ENCODE measurements around the gene GAB3.

GAB3 gene

GRCh38 chrX:154732421-154733065, 18.3 kb downstream of the GAB3 start:
- H3K27me3 ChIP-seq (ENCODE audit: control insufficient read depth, insufficient read depth, low read length, poor library complexity, severe bottlenecking), result no peaks in the 10 kb centered on the region
- no peaks in the 10 kb centered on the region for H3K9me3 ChIP-seq (ENCODE audit: control insufficient read depth, low read length)
- no peaks in the 10 kb centered on the region for H3K36me3 ChIP-seq (ENCODE audit: control insufficient read depth, insufficient read depth, low read length)
- WGBS, 2 experiments, result 70 to 73% methylated on average over 5 of the region's 5 CpGs
- no peak overlapping the region for H3K27ac ChIP-seq (ENCODE audit: insufficient read depth, low read depth, low read length, poor library complexity, severe bottlenecking)
- no peaks in the 10 kb centered on the region for H3K4me1 ChIP-seq (ENCODE audit: control insufficient read depth, insufficient read depth, low read length)
- no peak overlapping the region for H3K4me3 ChIP-seq (ENCODE audit: insufficient read depth, low read depth, low read length)

- Histone ChIP-seq H3K36me3 (ENCODE audit: control insufficient read depth, insufficient read depth, low read length) (no peaks in the 10 kb centered on the region), H3K4me1 (ENCODE audit: control insufficient read depth, insufficient read depth, low read length) (no peaks in the 10 kb centered on the region), H3K9me3 (ENCODE audit: control insufficient read depth, low read length) (no peaks in the 10 kb centered on the region), H3K27ac (ENCODE audit: insufficient read depth, low read depth, low read length, poor library complexity, severe bottlenecking) (no peak overlapping the region), H3K4me3 (ENCODE audit: insufficient read depth, low read depth, low read length) (no peak overlapping the region), H3K27me3 (ENCODE audit: control insufficient read depth, insufficient read depth, low read length, poor library complexity, severe bottlenecking) (no peaks in the 10 kb centered on the region)
- WGBS, 2 experiments, result 93 to 95% methylated on average over 7 of the region's 7 CpGs
These were observed 19.0 kb downstream of the GAB3 start for GRCh38 chrX:154731881-154732280.

- Histone ChIP-seq H3K27ac (ENCODE audit: insufficient read depth, low read depth, low read length, poor library complexity, severe bottlenecking) (no peak overlapping the region), H3K27me3 (ENCODE audit: control insufficient read depth, insufficient read depth, low read length, poor library complexity, severe bottlenecking) (no peaks in the 10 kb centered on the region), H3K36me3 (ENCODE audit: control insufficient read depth, insufficient read depth, low read length) (no peaks in the 10 kb centered on the region), H3K4me3 (ENCODE audit: insufficient read depth, low read depth, low read length) (no peak overlapping the region), H3K4me1 (ENCODE audit: control insufficient read depth, insufficient read depth, low read length) (no peaks in the 10 kb centered on the region), H3K9me3 (ENCODE audit: control insufficient read depth, low read length) (no peaks in the 10 kb centered on the region)
- 94 to 99% methylated on average over 3 to 5 of the region's 5 CpGs for WGBS, 2 experiments
These were observed 19.7 kb downstream of the GAB3 start for GRCh38 chrX:154731184-154731583.

- Histone ChIP-seq H3K27me3 (ENCODE audit: control insufficient read depth, insufficient read depth, low read length, poor library complexity, severe bottlenecking) (no peaks in the 10 kb centered on the region), H3K36me3 (ENCODE audit: control insufficient read depth, insufficient read depth, low read length) (no peaks in the 10 kb centered on the region), H3K9me3 (ENCODE audit: control insufficient read depth, low read length) (no peaks in the 10 kb centered on the region), H3K27ac (ENCODE audit: insufficient read depth, low read depth, low read length, poor library complexity, severe bottlenecking) (no peak overlapping the region), H3K4me1 (ENCODE audit: control insufficient read depth, insufficient read depth, low read length) (no peaks in the 10 kb centered on the region), H3K4me3 (ENCODE audit: insufficient read depth, low read depth, low read length) (no peak overlapping the region)
- 93% methylated on average over 3 to 5 of the region's 6 CpGs for WGBS, 2 experiments
These were observed 20.5 kb downstream of the GAB3 start for GRCh38 chrX:154730253-154730891.

GRCh38 chrX:154729439-154729838, 21.4 kb downstream of the GAB3 start:
- no peak overlapping the region for H3K4me3 ChIP-seq (ENCODE audit: insufficient read depth, low read depth, low read length)
- H3K9me3 ChIP-seq (ENCODE audit: control insufficient read depth, low read length), result no peaks in the 10 kb centered on the region
- H3K36me3 ChIP-seq (ENCODE audit: control insufficient read depth, insufficient read depth, low read length), result no peaks in the 10 kb centered on the region
- H3K27me3 ChIP-seq (ENCODE audit: control insufficient read depth, insufficient read depth, low read length, poor library complexity, severe bottlenecking), result no peaks in the 10 kb centered on the region
- H3K4me1 ChIP-seq (ENCODE audit: control insufficient read depth, insufficient read depth, low read length), result no peaks in the 10 kb centered on the region
- H3K27ac ChIP-seq (ENCODE audit: insufficient read depth, low read depth, low read length, poor library complexity, severe bottlenecking), result no peak overlapping the region
- WGBS, 2 experiments, result 88 to 93% methylated on average over 3 of the region's 3 CpGs

- Histone ChIP-seq H3K27ac (ENCODE audit: insufficient read depth, low read depth, low read length, poor library complexity, severe bottlenecking) (no peak overlapping the region), H3K4me3 (ENCODE audit: insufficient read depth, low read depth, low read length) (no peak overlapping the region), H3K9me3 (ENCODE audit: control insufficient read depth, low read length) (no peaks in the 10 kb centered on the region), H3K36me3 (ENCODE audit: control insufficient read depth, insufficient read depth, low read length) (no peaks in the 10 kb centered on the region), H3K4me1 (ENCODE audit: control insufficient read depth, insufficient read depth, low read length) (no peaks in the 10 kb centered on the region), H3K27me3 (ENCODE audit: control insufficient read depth, insufficient read depth, low read length, poor library complexity, severe bottlenecking) (no peaks in the 10 kb centered on the region)
- 89 to 93% methylated on average over 5 to 7 of the region's 7 CpGs for WGBS, 2 experiments
These were observed 22.3 kb downstream of the GAB3 start for GRCh38 chrX:154728431-154729190.

- H3K4me1 ChIP-seq (ENCODE audit: control insufficient read depth, insufficient read depth, low read length), result no peaks in the 10 kb centered on the region
- no peak overlapping the region for H3K4me3 ChIP-seq (ENCODE audit: insufficient read depth, low read depth, low read length)
- H3K27me3 ChIP-seq (ENCODE audit: control insufficient read depth, insufficient read depth, low read length, poor library complexity, severe bottlenecking), result no peaks in the 10 kb centered on the region
- H3K9me3 ChIP-seq (ENCODE audit: control insufficient read depth, low read length), result no peaks in the 10 kb centered on the region
- WGBS, 2 experiments, result 78 to 79% methylated on average over 3 of the region's 3 CpGs
- H3K27ac ChIP-seq (ENCODE audit: insufficient read depth, low read depth, low read length, poor library complexity, severe bottlenecking), result no peak overlapping the region
- H3K36me3 ChIP-seq (ENCODE audit: control insufficient read depth, insufficient read depth, low read length), result no peaks in the 10 kb centered on the region
These were observed 23.0 kb downstream of the GAB3 start for GRCh38 chrX:154727871-154728270.

- no peak overlapping the region for H3K27ac ChIP-seq (ENCODE audit: insufficient read depth, low read depth, low read length, poor library complexity, severe bottlenecking)
- H3K27me3 ChIP-seq (ENCODE audit: control insufficient read depth, insufficient read depth, low read length, poor library complexity, severe bottlenecking), result no peaks in the 10 kb centered on the region
- H3K36me3 ChIP-seq (ENCODE audit: control insufficient read depth, insufficient read depth, low read length), result no peaks in the 10 kb centered on the region
- 93 to 100% methylated on average over 1 of the region's 1 CpG for WGBS, 2 experiments
- no peak overlapping the region for H3K4me3 ChIP-seq (ENCODE audit: insufficient read depth, low read depth, low read length)
- no peaks in the 10 kb centered on the region for H3K4me1 ChIP-seq (ENCODE audit: control insufficient read depth, insufficient read depth, low read length)
- no peaks in the 10 kb centered on the region for H3K9me3 ChIP-seq (ENCODE audit: control insufficient read depth, low read length)
These were observed 23.5 kb downstream of the GAB3 start for GRCh38 chrX:154727418-154727817.

GRCh38 chrX:154724993-154725756, 25.7 kb downstream of the GAB3 start:
- no peak overlapping the region for H3K4me3 ChIP-seq (ENCODE audit: insufficient read depth, low read depth, low read length)
- no peaks in the 10 kb centered on the region for H3K36me3 ChIP-seq (ENCODE audit: control insufficient read depth, insufficient read depth, low read length)
- no peaks in the 10 kb centered on the region for H3K9me3 ChIP-seq (ENCODE audit: control insufficient read depth, low read length)
- 82 to 88% methylated on average over 2 of the region's 2 CpGs for WGBS, 2 experiments
- H3K4me1 ChIP-seq (ENCODE audit: control insufficient read depth, insufficient read depth, low read length), result no peaks in the 10 kb centered on the region
- H3K27me3 ChIP-seq (ENCODE audit: control insufficient read depth, insufficient read depth, low read length, poor library complexity, severe bottlenecking), result no peaks in the 10 kb centered on the region
- no peak overlapping the region for H3K27ac ChIP-seq (ENCODE audit: insufficient read depth, low read depth, low read length, poor library complexity, severe bottlenecking)

GRCh38 chrX:154721155-154721554, 29.7 kb downstream of the GAB3 start:
- H3K4me3 ChIP-seq (ENCODE audit: insufficient read depth, low read depth, low read length), result no peak overlapping the region
- no peaks in the 10 kb centered on the region for H3K36me3 ChIP-seq (ENCODE audit: control insufficient read depth, insufficient read depth, low read length)
- H3K27me3 ChIP-seq (ENCODE audit: control insufficient read depth, insufficient read depth, low read length, poor library complexity, severe bottlenecking), result no peaks in the 10 kb centered on the region
- WGBS, 2 experiments, result 95% methylated on average over 2 to 3 of the region's 3 CpGs
- no peaks in the 10 kb centered on the region for H3K4me1 ChIP-seq (ENCODE audit: control insufficient read depth, insufficient read depth, low read length)
- H3K9me3 ChIP-seq (ENCODE audit: control insufficient read depth, low read length), result no peaks in the 10 kb centered on the region
- no peak overlapping the region for H3K27ac ChIP-seq (ENCODE audit: insufficient read depth, low read depth, low read length, poor library complexity, severe bottlenecking)
